Measurements from ENCODE around the gene VDR.

VDR gene

DNA sequence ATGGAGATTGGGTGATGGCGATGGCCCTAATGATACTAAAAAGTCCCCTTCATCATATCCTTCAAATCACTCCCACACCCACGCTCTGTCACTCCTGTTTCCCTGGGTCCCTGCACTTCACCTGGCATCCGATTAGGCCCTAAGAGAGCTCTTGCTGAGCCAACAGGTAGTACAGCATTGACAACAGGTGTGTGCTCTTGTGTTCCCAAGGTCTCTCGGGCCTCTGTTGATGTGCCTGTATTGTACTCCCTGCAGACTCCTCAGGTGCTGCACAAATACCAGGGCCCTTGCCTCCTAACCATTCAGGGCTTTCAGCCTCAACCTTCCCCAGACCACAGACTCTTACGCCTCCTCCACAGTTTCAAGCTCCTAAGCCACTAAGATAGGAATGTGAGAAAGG, 25.8 kb upstream of the VDR start:
- DNase-seq (ENCODE audit: low read depth in 2 of 2): no peak

DNA sequence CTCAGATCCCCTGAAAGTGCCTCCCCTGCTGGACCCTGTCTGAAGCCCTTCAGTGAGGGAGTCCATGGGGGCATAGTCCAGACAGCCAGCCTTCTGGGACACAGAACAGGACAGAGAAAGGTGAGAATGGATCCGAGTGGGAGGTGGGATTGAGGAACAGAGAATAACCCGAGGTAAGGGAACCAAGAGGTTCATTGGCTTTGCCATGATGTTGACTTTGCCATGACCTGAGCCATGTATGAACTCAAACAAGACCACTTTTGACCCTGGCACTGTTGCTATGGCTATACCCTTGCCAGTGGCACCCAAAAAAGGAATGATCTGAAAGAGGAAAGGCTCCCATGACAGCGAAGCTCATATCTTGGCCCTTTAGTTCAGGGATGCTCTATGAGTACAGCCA, 22.6 kb upstream of the VDR start:
- DNase-seq (ENCODE audit: low read depth in 2 of 2): no peak

DNA sequence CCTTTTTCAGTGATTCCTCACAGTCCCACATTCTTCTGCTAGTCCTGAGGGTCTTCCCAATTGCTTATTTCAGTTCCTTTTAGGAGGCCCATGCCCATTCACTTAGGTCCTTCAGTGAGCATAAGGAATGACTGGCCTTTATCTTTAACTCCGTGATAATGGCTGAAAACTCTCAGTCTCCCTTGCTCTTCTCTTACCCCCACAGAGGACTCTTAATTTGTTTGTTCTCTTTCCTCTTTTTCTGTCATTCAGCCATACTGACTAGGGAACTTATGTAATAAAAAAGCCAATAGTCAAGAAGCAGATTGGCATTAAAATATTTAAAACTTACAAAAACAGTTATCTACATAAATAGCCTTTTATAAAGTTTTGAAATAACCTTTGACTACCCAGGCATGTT, 17.1 kb upstream of the VDR start:
- no peak for DNase-seq (ENCODE audit: low read depth in 2 of 2)

DNA sequence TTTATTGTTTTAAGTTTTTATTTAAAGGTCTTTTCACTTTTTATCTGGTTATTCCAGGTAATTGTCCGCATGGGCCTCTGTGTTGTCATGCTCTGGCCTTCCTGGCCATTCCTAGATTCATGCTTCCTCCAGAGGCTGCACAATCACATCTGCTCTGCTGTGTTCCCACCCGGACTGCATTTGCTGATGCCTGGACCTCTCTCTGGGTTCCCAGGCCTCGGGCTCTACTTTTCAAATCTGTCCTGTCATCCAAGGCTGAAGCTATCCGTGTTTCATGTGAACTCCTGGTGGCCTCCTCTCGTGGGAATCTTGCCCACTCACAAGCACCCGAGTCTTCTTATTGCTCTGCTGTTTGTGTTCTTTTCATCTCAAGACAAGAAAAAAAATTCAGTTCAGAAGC, 16.1 kb upstream of the VDR start:
- DNase-seq (ENCODE audit: low read depth in 2 of 2): no peak

DNA sequence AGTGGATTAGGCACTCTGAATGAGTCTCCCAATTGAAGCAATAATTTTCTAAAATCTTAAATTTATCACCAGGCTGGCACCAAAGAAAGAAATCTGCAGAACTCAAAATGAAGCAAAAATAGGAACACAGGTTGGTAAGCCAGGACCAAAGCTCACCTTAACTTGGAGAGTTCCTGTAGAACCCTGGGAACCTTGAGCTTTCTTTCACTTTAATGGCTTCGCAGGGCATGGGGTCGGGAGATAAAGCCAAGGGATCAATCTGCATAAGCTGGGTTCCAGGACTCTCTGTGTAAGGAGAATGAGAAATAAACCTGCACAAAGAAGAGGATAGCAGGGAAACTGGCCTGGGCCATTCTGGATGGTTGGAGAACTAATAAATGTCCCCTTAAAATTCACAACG, 8.3 kb upstream of the VDR start:
- DNase-seq (ENCODE audit: low read depth in 2 of 2): no peak

DNA sequence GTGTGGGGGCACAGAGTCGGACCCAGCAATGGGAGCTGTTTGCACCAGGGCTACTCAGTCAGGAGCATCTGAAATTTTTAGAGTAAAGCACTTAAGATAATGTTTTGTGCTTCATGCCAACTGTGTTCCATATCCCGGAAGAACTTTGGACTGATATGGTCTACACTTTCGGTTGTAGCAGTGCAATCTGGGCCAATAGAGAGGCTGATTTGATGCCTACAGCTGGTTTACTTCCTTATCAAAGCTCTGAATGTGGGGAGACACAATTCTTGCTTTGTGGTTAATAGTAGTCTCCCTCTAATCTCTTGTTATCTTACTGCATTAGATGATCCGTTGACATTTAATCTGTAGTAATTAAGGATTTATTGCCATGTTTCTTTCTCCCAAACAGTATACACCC, 7.8 kb upstream of the VDR start:
- no peak for DNase-seq (ENCODE audit: low read depth in 2 of 2)

DNA sequence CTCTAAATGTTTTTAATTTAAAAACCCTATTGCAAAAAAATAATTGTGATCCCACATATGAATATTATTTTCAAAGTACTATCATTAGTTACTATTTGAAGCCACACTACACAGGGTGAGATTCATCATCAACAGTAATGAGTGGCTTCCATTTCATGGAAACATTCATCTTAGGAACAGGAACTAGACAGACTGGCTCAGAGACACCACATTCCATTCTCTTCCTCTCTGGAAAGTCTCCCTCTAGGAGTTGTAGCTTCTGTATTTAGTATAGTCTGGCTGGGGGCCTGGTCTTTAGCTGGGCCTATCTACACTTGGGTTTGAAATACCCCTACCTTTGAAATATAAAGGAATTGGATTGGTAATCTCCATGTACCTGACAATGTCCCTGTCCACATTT, 6.2 kb upstream of the VDR start:
- no peak for DNase-seq (ENCODE audit: low read depth in 2 of 2)

DNA sequence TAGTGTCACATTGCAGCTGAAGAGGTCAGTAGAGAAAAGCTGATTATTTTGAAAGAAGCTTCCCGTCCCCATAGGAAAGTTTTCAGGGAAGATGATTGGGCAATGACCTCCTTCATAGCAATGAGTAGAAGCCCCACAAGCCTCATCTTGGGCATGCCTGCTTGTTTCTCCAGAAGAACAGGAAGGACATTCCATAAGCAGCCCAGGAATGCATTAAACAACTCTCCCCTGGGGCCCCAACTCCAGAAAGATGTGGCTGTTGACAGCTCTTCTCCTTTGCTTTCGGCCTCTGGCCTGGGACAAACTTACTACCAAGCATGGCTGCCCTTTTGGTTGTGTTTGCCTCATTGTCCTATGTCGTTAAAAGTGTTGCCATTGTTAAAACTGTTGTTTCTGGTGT, 5.7 kb upstream of the VDR start:
- DNase-seq (ENCODE audit: low read depth in 2 of 2): peak in 1 of 2 experiments; percentile 45

DNA sequence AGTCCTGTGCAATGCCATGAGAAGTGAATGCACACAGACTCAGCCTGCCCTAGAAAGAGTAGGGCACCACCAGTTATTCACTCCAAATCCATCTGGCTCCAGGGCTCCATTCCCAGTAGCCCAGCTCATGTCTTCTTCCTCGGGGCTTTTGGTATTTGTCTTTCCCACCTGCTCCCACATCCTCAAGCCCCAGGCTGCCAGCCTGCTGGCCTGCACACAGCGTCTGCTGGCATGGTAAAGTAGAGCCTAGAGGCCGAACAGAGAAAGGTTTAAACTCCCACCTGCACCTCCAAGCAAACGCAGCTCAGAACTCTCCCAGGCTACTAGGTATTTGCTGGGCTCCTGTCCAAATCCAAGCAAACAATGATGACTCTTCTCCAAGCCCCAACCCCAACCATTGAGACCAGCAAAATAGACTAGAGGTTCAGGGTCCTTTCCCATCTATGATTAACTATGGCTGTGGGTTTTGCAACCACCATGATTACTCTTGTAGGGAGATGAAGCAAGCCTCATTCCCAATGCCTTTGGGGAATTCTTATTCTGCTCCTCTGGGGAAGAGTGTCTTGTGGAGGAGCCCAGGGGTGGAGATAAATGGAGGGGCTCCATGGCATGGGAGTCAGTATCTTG, 5.2 kb upstream of the VDR start:
- DNase-seq (ENCODE audit: low read depth in 2 of 2): no peak

DNA sequence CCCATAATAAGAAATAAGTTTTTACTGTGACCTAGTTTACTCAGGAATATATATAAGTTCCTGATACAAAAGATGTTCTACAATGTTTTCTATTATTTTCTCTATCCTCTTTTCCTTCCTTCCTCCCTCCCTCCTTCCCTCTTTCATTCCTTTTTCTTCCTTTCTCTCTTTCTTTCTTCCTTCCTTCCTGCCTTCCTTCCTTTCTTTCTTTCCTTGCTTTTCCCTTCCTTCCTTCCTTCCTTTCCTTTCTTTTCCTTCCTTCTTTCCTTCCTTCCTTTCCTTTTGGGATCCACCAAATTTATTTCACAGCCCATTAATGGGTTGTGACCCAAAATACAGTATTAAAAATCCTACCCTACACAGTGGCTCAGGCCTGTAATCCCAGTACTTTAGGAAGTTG, 3.9 kb upstream of the VDR start:
- no peak for DNase-seq (ENCODE audit: low read depth in 2 of 2)

DNA sequence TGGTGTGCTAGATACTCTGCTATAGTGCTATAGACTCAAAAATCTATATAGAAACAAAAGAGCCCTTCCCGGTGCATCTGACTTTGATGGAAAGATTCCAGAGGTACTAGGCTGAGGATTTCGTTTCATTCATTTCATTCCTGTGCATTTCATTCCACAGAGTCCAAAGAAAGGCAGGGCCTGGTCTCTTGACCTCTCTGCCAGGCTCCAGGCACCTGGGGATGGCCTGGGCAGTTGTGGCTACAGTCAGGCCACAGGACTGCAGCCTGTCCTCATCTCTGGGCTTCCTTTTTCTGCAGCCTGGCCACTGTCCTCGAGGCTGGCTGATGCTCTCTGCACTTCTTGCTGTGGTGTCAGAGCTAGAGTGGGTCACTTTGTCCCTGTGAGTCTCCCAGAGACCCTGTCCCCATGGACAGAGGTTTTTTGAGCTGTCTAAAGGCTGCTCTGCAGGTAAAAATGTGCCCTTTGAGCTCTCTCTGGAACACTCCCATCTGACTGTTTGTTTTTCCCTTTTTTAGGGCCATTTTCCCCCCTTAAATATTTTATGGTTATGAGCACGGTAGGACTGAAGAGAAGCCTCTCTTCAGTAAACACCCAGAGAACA, 3.2 kb upstream of the VDR start:
- no peak for DNase-seq (ENCODE audit: low read depth in 2 of 2)

DNA sequence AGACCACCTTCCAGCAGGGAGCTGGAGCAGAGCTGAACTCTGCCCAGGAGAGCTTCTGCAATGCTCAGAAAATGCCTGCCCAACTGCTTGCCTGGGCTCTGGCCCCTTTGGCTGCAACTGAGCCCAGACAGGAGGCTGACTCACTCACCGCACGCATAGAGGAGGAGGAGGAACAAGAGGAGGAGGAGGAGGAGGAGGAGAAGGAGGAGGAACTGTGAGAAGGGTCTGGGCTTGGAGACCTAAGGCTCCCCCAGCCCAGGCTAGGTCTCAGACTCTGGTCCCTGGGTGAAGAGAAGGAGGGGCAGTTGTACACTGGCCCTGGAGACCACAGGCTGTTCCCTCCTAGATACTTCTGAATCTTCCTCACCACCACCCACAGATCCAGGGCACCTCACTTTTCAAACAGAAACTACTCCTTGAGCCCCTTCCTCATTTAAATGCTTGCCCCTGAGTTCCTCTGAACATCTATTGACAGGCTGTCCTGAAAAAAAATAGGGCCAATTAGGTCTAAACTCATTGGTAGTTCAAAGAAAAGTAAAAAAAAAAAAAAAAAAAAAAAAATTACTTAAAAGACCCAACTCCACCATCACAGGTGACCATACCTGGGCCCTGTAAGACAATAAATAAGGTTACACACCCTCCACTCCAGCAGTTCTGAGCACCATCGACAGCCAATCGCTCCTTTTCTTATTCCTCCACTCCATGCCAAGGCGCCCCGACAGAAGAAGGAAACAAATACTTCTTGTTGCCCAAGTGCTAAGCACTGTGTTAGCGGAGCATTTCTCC, 674 bp downstream of the VDR start:
- DNase-seq (ENCODE audit: low read depth in 2 of 2): peak; percentile 52 to 54

DNA sequence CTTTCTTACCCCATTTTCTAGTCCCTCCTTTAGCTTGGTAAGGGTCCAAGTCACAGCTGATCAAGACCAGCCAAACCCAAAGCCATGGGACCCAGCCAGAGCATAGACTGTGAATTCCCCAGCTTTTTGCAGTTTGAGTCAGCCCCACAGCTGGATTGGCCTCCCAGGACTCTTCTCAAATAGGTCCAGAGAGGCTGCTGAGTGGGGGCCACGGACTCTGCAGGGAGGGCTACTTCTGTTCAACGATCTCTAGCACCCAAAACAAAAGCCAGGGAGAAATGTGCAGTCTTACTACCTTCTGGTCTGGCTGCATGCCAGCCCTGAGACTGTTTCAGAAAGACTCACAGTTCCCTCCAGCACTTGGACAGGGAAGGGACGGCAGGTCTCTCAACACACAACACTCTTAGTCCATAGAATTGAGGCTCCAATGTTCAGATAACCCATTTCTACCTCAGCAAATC, 1.6 kb downstream of the VDR start:
- peak; percentile 62 for DNase-seq (ENCODE audit: low read depth in 2 of 2)

DNA sequence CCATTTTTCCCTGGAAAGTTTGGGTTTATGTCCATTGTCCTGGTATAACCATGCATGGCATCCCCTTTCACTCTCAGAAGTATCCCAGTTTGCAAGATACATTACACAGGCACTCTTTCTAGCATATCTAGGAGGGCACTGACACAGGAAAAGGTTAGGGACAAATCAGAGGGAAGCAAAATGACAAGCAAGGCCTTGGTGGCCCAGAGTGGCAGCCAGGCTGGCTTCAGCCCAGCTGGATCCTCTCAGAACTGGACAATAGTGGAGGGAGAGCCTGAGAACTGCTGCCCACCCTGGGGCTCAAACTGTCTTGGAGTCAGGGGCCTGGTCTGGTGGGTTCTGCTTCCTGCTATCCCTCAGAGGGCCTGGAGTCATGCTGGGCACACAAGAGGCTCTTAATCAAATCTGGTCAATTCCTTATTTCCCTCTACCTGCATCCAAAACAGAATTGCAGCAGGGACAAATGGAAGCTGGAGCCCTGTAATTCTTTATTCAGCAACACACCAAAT, 2.6 kb downstream of the VDR start:
- DNase-seq (ENCODE audit: low read depth in 2 of 2): no peak

DNA sequence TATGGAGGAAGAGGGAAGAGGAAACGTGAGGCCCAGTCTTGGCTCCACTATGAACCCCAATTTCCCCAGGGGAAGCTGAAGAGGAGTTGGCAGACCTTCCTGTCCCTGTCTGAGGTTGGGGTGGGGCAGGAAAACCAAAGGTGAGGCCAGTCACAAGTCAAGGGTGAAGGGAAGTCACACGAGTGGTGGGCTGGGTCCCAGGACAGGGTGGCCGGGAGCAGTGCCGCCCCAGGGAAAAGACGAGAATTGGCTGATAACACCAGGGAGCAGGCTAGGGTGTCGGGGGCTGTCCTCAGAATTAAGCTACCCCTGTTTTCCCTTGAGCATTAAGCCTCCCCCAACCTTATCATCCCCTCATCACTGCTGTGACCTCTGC, 3.1 kb downstream of the VDR start:
- DNase-seq (ENCODE audit: low read depth in 2 of 2): no peak

DNA sequence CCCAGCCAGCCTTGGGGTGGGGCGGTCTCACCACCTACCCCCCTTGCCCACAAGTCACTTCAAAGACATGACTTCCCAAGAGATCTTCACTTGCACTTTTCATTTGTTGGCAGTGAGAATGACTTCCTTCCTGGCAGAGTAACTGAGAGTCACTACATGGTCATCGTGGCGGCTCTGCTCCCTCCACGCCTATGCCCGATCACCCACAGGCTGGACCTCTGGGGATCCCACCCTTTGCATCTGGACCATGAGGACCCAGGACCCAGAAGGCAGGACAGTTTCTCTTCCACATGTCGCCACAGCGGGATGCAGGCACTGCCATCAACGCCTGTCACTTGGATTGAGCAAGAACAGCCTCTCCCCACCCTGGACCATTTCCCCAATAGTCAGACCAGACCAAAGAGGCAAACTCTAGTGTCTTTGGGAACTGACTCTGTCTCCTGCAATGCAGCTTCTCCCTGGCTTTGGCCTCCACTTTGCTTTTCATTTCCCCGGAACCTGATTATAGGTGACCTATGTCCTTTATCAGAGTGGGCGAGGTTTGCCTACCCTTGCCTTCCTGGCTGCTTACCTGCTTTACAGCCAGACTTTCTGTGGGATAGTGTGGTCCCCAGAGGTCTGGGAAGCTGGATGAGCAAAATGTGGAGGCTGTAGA, 3.6 kb downstream of the VDR start:
- no peak for DNase-seq (ENCODE audit: low read depth in 2 of 2)

DNA sequence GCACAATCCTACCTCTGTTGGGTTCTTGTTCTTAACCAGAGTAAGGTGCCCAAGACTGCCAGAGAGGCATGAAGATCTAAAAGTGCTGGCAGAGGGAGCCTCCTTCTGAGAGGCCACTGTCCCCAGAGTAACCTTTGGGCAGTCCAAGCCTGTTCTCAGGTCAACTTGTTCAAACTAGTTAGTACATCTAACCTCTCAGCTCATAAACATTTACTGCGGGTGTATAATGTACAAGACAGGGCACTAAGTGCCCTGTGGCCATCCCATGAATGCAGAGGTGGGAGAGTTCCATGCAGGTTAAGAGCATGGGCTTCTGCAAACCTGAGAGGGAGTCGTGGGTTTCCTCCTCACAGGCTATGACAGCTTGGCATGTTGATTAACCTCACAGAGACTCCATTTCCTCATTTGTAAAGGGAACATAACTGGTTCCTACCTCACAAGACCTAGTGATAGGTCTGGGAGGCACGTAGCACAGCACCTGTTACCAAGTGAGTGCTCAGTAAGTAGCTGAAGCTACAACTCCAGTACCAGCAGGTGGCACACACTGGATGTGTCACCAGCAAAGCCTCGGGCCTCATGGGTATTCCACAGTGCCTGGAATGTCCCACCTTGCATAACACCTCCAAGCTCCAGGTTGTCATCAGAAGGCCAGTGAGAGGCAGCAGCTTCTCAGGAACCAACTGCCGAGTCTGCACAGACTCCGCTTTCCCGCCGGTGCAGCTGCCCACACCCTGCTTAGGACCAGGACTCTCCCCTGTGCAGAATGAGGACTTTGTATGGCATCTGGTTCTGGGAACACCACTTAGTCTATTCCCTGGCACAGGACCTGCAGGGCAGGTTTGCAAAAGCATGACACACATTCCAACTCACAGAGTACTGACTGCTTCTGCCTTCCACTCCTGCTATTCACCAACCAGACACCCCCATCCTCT, 4.4 kb downstream of the VDR start:
- DNase-seq (ENCODE audit: low read depth in 2 of 2): no peak

DNA sequence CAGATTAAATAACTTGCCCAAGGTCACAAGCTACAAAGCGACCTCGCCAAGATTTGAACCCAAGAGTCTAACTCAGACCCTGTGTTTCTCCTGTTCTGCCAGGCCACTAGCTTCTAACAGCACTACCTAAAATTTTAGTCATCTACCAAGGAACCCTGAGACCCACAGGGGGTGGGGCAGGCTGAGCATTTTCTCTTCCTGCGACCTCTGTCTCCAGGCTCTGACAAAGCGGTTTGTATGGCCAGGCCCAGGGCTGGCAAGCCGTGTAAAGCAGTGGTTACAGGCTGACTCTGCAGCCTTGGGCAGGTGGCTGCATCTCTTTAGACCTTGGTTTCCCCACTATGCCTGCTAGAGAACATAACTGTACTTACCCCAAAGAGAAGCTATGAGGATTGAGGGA, 5.3 kb downstream of the VDR start:
- no peak for DNase-seq (ENCODE audit: low read depth in 2 of 2)

DNA sequence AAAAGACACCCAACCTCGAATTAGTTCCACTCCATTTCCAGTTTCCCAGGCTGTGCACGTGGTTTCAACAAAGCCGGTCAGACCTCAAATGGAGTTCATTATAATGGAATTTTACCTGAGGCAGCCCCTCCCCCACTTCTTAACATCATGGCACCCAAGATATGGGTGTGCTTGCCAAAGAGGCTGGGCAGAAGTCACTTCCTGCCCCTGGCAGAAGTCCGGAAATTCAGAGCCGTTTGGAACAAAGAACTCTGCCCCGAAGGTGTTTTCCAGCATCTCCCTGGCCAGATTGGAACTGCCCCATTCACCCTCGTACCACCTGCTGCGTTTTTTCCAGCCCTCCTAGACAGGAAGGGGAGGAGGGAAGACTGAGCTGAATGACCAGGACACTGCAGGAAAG, 8.2 kb downstream of the VDR start:
- no peak for DNase-seq (ENCODE audit: low read depth in 2 of 2)

DNA sequence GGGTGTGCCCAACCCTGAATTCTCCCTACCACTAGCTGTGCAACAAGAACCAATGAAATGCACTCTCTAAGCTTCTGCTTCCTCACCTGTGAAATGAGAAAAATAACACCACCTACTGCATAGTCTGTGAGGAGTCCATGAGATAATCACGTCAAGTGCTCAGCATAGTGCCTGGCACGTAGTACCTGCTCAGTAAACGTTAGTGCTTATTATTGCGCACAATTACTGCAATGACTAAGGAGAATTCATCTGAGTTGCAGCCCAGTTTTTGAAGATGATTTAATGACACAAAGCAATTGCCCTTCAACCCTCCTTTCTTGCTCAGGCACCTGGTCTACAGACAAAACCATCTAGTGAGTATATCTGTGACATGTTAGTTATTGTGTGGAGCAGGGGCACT, 8.8 kb downstream of the VDR start:
- no peak for DNase-seq (ENCODE audit: low read depth in 2 of 2)

DNA sequence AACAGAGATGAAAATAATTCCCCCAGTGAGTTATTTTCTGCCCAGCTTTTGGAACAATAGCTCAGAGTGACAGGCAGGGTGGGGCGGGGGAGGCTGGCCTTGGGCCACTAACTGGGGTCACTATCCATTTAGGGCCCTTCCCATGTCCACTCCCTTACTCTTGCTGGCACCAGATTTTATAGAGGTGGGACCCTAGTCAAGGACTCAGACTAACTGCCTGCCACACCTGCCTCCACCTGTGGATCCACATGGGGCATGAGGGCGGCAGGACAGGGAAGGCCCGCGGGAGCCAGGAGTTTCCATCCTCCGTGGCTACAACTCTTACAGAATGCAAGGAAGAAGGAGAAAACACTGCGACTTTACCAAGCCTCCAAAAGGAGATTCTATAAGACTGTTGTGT, 10.1 kb downstream of the VDR start:
- DNase-seq (ENCODE audit: low read depth in 2 of 2): no peak

DNA sequence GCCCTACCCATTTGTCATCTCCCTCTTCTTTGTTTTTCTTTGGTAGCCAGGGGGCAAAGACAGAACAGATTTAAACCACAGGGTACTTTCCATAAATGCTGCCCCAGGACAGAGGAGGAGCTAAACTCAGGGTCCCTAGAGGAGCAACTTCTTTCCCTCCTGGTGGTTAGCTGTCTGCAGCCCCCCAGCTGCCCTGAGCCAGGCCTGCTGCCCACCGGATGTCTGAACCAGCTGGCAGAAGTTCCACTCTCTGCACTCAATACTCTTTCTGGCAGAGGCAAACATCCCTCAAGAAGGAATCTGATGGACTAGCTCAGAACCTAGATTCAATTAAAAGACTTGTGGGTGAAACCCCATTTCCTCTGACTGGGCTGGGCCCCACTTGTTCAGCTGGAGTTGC, 10.7 kb downstream of the VDR start:
- DNase-seq (ENCODE audit: low read depth in 2 of 2): no peak

Measured in fibroblast of skin of left quadriceps (primary cell).